GM18517 (cell line): ENCODE measurements around the gene TEAD4.

ENCODE experiments used
- ATAC-seq: cut with Tn5 transposase; IDR thresholded peaks from one replicate; pipeline ENCODE4 v1.9.1; 2021; ENCODE audit warnings: mild to moderate bottlenecking, moderate library complexity; ENCODE audit not compliant: unreplicated experiment

Gene TEAD4

GRCh38 chr12:2960390-2960956 is 1.3 kb downstream of the TEAD4 start:
- no peak for ATAC-seq

- no peak for ATAC-seq
Observed at GRCh38 chr12:2960996-2961616, 1.9 kb downstream of the TEAD4 start.

- ATAC-seq: no peak
Observed at GRCh38 chr12:2961705-2962104, 2.5 kb downstream of the TEAD4 start.

GRCh38 chr12:2963154-2963759 is 4.1 kb downstream of the TEAD4 start:
- no peak for ATAC-seq

GRCh38 chr12:2963760-2964292 is 4.6 kb downstream of the TEAD4 start:
- ATAC-seq: no peak

GRCh38 chr12:2967651-2968050 is 8.5 kb downstream of the TEAD4 start:
- no peak for ATAC-seq

GRCh38 chr12:2970744-2971143 is 11.5 kb downstream of the TEAD4 start:
- ATAC-seq: no peak

GRCh38 chr12:2973566-2973965 is 14.4 kb downstream of the TEAD4 start:
- no peak for ATAC-seq

GRCh38 chr12:2974560-2974971 is 15.4 kb downstream of the TEAD4 start:
- ATAC-seq: no peak

GRCh38 chr12:2976581-2976996 is 17.4 kb downstream of the TEAD4 start:
- ATAC-seq: no peak

GRCh38 chr12:2977776-2978175 is 18.6 kb downstream of the TEAD4 start:
- no peak for ATAC-seq

GRCh38 chr12:2979806-2980205 is 20.6 kb downstream of the TEAD4 start:
- no peak for ATAC-seq

GRCh38 chr12:2980630-2981029 is 21.4 kb downstream of the TEAD4 start:
- no peak for ATAC-seq

- ATAC-seq: no peak
Observed at GRCh38 chr12:2982361-2982760, 23.2 kb downstream of the TEAD4 start.

GRCh38 chr12:2984249-2984648 is 25.1 kb downstream of the TEAD4 start:
- no peak for ATAC-seq

- no peak for ATAC-seq
Observed at GRCh38 chr12:2984698-2985097, 25.5 kb downstream of the TEAD4 start.

GRCh38 chr12:2986876-2987275 is 27.7 kb downstream of the TEAD4 start:
- ATAC-seq: no peak

- ATAC-seq: no peak
Observed at GRCh38 chr12:2988494-2988893, 29.3 kb downstream of the TEAD4 start.

- no peak for ATAC-seq
Observed at GRCh38 chr12:2992724-2993123, 33.5 kb downstream of the TEAD4 start.

- no peak for ATAC-seq
Observed at GRCh38 chr12:2997989-2998670, 38.9 kb downstream of the TEAD4 start.

- no peak for ATAC-seq
Observed at GRCh38 chr12:2998789-2999264, 39.6 kb downstream of the TEAD4 start.
